HepG2 (cell line): ENCODE results near the gene ATN1. TPM values are rescaled to one million over a fixed set of nuclear protein-coding genes. Genes with fewer than 3 reads are reported as not detected.

Experiments
- ARNT ChIP-seq: fragments of 450-650 bp; IDR thresholded peaks from 2 replicates; pipeline ENCODE4 v1.6.1; 2017
- CBX5 ChIP-seq: sonication (generic); formaldehyde crosslinking; IDR thresholded peaks from 2 replicates; pipeline ENCODE4 v1.4.0; 2020; ENCODE audit warnings: missing genetic modification reagents, borderline replicate concordance
- EED ChIP-seq: sonication (generic); formaldehyde crosslinking; IDR thresholded peaks from 2 replicates; pipeline ENCODE4 v1.5.0; 2020; ENCODE audit warnings: mild to moderate bottlenecking, missing genetic modification reagents
- GABPA ChIP-seq, 2 experiments: IDR thresholded peaks; 2 replicates each; pipeline ENCODE4 v1.6.1; 2011 to 2016; ENCODE audit warnings: low read depth in 2 of 2, low read length in 1 of 2, missing biosample characterization in 1 of 2, missing genetic modification characterization in 1 of 2
- JUND ChIP-seq: sonication (generic); formaldehyde crosslinking; IDR thresholded peaks from 2 replicates; pipeline ENCODE4 v1.8.0; 2022; ENCODE audit warnings: mild to moderate bottlenecking, missing genetic modification reagents
- MEF2D ChIP-seq: sonication (generic); formaldehyde crosslinking; IDR thresholded peaks from 2 replicates; pipeline ENCODE4 v1.5.1; 2020; ENCODE audit warnings: mild to moderate bottlenecking, missing genetic modification reagents
- RFX5 ChIP-seq: IDR thresholded peaks from 2 replicates; pipeline ENCODE4 v1.6.1; 2011; ENCODE audit warnings: low read depth, low read length, improper control_type of control experiment
- TOPORS ChIP-seq: sonication (generic); formaldehyde crosslinking; IDR thresholded peaks from 2 replicates; pipeline ENCODE4 v1.8.0; 2023; ENCODE audit warnings: mild to moderate bottlenecking, missing genetic modification reagents
- XRCC5 ChIP-seq: fragments of 200-400 bp; formaldehyde crosslinking; optimal IDR thresholded peaks from 2 replicates; pipeline ENCODE3; 2017; ENCODE audit warnings: mild to moderate bottlenecking, low read length
- ZFX ChIP-seq: sonication (generic); formaldehyde crosslinking; IDR thresholded peaks from 2 replicates; pipeline ENCODE4 v1.4.0; 2020; ENCODE audit warnings: mild to moderate bottlenecking, low read depth, missing genetic modification reagents, moderate library complexity
- ZNF460 ChIP-seq: sonication (generic); formaldehyde crosslinking; IDR thresholded peaks from 2 replicates; pipeline ENCODE4 v1.5.1; 2020; ENCODE audit warnings: missing genetic modification reagents, mild to moderate bottlenecking, borderline replicate concordance
- ZNF749 ChIP-seq: sonication (generic); formaldehyde crosslinking; IDR thresholded peaks from 2 replicates; pipeline ENCODE4 v1.8.0; 2022; ENCODE audit warnings: mild to moderate bottlenecking, missing genetic modification reagents, moderate library complexity, borderline replicate concordance
- ZSCAN25 ChIP-seq: sonication (generic); formaldehyde crosslinking; IDR thresholded peaks from 2 replicates; pipeline ENCODE4 v1.8.0; 2022; ENCODE audit warnings: mild to moderate bottlenecking, missing genetic modification reagents
- polyA plus RNA-seq, 8 experiments: library from polyadenylated mRNA; depleted of rRNA in 3 of 8; stranded (reverse) in 7 of 8; unstranded in 1 of 8; fragments of >200 nt; fragmentation: Illumina TruSeq in 4 of 8; extraction: Trizol in 4 of 8; gene quantifications; 2 replicates each; pipeline versions ENCODE4 v1.2.1 to v1.2.3, GENCODE V29; 2011 to 2016; ENCODE audit warnings: low read depth in 4 of 8, missing spikeins in 1 of 8, mixed read lengths in 1 of 8; ENCODE audit not compliant: insufficient read depth in 1 of 8
- total RNA-seq, 5 experiments: library from RNA; depleted of rRNA; stranded (reverse); fragments of >200 nt; fragmentation: Illumina TruSeq; extraction: Trizol; gene quantifications; 2 replicates each; pipeline ENCODE4 v1.2.3, GENCODE V29; 2016; ENCODE audit warnings: low read depth in 1 of 5
- TF ChIP-seq, protein P1 (sequence below): sonication (generic); formaldehyde crosslinking; IDR thresholded peaks from 2 replicates; pipeline ENCODE4 v1.4.0; 2020; ENCODE audit warnings: missing genetic modification reagents
- TF ChIP-seq, protein P2 (sequence below): sonication (generic); formaldehyde crosslinking; conservative IDR thresholded peaks from 2 replicates; pipeline ENCODE4 v1.8.0; 2022; ENCODE audit warnings: mild to moderate bottlenecking, moderate library complexity, missing genetic modification reagents
- TF ChIP-seq, protein P3 (sequence below): sonication (generic); formaldehyde crosslinking; IDR thresholded peaks from 2 replicates; pipeline ENCODE4 v1.4.0; 2020; ENCODE audit warnings: mild to moderate bottlenecking, missing genetic modification reagents
- TF ChIP-seq, protein P4 (sequence below): IDR thresholded peaks from 2 replicates; pipeline ENCODE4 v1.6.1; 2012; ENCODE audit warnings: inconsistent platforms
- TF ChIP-seq, protein P5 (sequence below): sonication (generic); formaldehyde crosslinking; IDR thresholded peaks from 2 replicates; pipeline ENCODE4 v1.4.0; 2020; ENCODE audit warnings: missing genetic modification reagents, mild to moderate bottlenecking, borderline replicate concordance

Gene ATN1
- total and polyA plus RNA-seq, 2 of the 13 experiments (the other 11 are each of a cell fraction or from before 2014, with no cell fraction given): 2.1 to 8.6 TPM

DNA sequence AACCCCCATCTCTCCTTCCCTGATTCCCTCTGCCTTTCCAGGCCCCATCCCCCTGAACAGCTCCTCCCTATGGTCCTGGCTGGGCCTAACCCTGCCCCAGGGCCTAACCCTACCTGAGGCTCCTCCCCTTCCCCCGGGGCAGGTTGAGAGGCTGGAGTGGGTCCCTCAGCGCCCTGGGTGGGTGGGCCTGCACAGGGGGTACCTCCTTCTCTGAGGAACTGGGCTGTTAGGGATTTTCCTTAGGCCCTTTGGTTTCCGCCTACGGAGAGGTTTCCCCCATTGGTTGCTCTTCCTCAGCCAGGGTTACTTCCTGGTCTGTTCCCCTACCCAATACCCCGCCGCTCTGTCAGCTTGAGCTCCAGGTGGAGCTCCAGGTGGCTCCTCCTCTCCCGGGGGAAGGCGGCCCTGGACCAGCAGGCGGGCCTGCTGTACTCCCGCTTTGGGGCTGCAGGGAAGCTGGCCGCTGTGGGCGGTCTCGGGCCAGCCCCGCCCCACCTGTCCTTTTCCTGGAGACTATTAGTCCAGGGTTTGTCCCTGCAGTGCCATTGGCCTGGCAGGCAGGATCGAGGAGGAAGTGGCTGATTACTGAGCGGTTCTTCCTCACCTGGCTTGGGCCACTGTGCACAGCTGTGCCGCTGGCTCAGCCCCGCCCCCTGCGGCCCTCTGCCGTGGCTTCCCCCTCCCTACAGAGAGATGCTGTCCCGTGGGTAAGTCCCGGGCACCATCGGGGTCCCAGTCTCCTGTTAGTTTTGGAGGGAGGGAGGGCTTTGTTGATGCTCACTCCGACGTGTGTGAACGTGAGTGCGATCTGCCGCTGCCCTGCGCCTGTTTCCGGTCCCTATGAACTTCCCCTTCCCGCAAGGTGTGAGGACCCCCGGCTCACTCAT lies 18.5 kb downstream of the ATN1 start (continued):
- no peak for TF ChIP-seq ZNF749 (CRISPR knock-in tag)
- TF ChIP-seq ARNT: no peak
- TF ChIP-seq, protein P1, sequence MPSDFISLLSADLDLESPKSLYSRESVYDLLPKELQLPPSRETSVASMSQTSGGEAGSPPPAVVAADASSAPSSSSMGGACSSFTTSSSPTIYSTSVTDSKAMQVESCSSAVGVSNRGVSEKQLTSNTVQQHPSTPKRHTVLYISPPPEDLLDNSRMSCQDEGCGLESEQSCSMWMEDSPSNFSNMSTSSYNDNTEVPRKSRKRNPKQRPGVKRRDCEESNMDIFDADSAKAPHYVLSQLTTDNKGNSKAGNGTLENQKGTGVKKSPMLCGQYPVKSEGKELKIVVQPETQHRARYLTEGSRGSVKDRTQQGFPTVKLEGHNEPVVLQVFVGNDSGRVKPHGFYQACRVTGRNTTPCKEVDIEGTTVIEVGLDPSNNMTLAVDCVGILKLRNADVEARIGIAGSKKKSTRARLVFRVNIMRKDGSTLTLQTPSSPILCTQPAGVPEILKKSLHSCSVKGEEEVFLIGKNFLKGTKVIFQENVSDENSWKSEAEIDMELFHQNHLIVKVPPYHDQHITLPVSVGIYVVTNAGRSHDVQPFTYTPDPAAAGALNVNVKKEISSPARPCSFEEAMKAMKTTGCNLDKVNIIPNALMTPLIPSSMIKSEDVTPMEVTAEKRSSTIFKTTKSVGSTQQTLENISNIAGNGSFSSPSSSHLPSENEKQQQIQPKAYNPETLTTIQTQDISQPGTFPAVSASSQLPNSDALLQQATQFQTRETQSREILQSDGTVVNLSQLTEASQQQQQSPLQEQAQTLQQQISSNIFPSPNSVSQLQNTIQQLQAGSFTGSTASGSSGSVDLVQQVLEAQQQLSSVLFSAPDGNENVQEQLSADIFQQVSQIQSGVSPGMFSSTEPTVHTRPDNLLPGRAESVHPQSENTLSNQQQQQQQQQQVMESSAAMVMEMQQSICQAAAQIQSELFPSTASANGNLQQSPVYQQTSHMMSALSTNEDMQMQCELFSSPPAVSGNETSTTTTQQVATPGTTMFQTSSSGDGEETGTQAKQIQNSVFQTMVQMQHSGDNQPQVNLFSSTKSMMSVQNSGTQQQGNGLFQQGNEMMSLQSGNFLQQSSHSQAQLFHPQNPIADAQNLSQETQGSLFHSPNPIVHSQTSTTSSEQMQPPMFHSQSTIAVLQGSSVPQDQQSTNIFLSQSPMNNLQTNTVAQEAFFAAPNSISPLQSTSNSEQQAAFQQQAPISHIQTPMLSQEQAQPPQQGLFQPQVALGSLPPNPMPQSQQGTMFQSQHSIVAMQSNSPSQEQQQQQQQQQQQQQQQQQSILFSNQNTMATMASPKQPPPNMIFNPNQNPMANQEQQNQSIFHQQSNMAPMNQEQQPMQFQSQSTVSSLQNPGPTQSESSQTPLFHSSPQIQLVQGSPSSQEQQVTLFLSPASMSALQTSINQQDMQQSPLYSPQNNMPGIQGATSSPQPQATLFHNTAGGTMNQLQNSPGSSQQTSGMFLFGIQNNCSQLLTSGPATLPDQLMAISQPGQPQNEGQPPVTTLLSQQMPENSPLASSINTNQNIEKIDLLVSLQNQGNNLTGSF: no peak
- TF ChIP-seq, protein P2, sequence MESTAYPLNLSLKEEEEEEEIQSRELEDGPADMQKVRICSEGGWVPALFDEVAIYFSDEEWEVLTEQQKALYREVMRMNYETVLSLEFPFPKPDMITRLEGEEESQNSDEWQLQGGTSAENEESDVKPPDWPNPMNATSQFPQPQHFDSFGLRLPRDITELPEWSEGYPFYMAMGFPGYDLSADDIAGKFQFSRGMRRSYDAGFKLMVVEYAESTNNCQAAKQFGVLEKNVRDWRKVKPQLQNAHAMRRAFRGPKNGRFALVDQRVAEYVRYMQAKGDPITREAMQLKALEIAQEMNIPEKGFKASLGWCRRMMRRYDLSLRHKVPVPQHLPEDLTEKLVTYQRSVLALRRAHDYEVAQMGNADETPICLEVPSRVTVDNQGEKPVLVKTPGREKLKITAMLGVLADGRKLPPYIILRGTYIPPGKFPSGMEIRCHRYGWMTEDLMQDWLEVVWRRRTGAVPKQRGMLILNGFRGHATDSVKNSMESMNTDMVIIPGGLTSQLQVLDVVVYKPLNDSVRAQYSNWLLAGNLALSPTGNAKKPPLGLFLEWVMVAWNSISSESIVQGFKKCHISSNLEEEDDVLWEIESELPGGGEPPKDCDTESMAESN (CRISPR knock-in tag): peak; percentile 34; the same call in 1 of the 2 replicates
- TF ChIP-seq ZSCAN25 (CRISPR knock-in tag): no peak
- TF ChIP-seq ZFX (CRISPR knock-in tag): peak; percentile 83
- TF ChIP-seq RFX5: peak; percentile 80
- TF ChIP-seq CBX5 (CRISPR knock-in tag): no peak; the same call in 1 of the 2 replicates
- no peak for TF ChIP-seq JUND (CRISPR knock-in tag)
- peak; percentile 49; the same call in 1 of the 2 replicates for TF ChIP-seq EED (CRISPR knock-in tag)
- TF ChIP-seq, protein P3, sequence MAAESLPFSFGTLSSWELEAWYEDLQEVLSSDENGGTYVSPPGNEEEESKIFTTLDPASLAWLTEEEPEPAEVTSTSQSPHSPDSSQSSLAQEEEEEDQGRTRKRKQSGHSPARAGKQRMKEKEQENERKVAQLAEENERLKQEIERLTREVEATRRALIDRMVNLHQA (CRISPR knock-in tag): no peak
- no peak for TF ChIP-seq TOPORS (CRISPR knock-in tag)
- TF ChIP-seq MEF2D (CRISPR knock-in tag): no peak; the same call in 1 of the 2 replicates
- TF ChIP-seq ZNF460: no peak
- TF ChIP-seq, protein P4, sequence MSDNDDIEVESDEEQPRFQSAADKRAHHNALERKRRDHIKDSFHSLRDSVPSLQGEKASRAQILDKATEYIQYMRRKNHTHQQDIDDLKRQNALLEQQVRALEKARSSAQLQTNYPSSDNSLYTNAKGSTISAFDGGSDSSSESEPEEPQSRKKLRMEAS: peak; percentile 46; the same call in 1 of the 2 replicates
- TF ChIP-seq XRCC5: no peak
- TF ChIP-seq, protein P5, sequence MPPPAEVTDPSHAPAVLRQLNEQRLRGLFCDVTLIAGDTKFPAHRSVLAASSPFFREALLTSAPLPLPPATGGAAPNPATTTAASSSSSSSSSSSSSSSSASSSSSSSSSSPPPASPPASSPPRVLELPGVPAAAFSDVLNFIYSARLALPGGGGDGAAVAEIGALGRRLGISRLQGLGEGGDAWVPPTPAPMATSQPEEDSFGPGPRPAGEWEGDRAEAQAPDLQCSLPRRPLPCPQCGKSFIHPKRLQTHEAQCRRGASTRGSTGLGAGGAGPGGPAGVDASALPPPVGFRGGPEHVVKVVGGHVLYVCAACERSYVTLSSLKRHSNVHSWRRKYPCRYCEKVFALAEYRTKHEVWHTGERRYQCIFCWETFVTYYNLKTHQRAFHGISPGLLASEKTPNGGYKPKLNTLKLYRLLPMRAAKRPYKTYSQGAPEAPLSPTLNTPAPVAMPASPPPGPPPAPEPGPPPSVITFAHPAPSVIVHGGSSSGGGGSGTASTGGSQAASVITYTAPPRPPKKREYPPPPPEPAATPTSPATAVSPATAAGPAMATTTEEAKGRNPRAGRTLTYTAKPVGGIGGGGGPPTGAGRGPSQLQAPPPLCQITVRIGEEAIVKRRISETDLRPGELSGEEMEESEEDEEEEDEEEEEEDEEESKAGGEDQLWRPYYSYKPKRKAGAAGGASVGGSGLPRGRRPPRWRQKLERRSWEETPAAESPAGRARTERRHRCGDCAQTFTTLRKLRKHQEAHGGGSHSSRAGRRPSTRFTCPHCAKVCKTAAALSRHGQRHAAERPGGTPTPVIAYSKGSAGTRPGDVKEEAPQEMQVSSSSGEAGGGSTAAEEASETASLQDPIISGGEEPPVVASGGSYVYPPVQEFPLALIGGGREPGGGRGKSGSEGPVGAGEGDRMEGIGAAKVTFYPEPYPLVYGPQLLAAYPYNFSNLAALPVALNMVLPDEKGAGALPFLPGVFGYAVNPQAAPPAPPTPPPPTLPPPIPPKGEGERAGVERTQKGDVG (CRISPR knock-in tag): no peak
- no peak for TF ChIP-seq GABPA (IDR thresholded peaks at IDR 0.05; ENCODE audit: low read depth, low read length)
- TF ChIP-seq GABPA (CRISPR knock-in tag; IDR thresholded peaks at IDR 0.05; ENCODE audit: low read depth): peak; percentile 65
